Measurements from ENCODE around the gene CDA. TPM values are rescaled to one million over a fixed set of nuclear protein-coding genes. Genes with fewer than 3 reads are reported as not detected.
"Not testable (repeated sequence)": the region's sequence is repeated elsewhere in the genome, so short reads cannot be mapped to it uniquely, and the experiment has no call there.

Gene CDA
- total RNA-seq, 2 donors from 2014 or later: 2.4 to 6.5 TPM

DNA sequence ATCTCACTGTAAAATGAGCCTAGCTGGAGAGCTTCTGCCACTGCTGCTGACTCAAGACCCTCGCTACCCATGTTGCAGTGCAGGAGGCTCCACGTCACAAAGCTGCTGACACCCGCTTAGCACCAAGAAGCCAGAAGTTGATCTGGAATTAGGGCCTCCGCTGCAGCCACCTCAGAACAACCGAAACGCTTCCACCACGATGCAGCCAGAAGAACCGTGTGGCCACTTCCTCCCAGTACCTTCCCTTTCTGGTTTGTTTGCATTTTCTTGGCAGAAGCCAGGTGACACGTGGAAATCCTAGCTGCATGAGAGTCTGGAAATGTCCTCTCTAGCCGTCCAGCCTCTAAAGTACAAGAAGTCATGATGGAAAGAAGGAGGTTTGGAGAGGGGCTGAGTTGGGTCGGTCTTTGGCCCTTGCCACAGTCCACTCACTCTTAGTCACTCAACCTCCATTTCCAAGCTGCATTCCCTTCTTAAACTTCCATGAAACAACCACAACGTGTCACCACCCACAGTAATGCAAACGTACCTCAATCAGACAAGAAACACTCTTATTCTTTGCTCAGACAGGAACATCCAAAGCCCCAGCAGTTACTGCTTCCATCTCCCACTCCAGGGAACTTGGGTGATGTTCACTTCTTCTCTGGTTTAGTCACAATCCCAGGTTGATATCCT, 10.0 kb upstream of the CDA start:
- DNase-seq: no peak
- intact Hi-C loops (cut with DNase I): loop anchor here in 1 of 2 donors (5.0 kb wide), 1 partner anchor 53 kb away; the partner anchor contains the start of gene PINK1
- ATAC-seq: no peak

DNA sequence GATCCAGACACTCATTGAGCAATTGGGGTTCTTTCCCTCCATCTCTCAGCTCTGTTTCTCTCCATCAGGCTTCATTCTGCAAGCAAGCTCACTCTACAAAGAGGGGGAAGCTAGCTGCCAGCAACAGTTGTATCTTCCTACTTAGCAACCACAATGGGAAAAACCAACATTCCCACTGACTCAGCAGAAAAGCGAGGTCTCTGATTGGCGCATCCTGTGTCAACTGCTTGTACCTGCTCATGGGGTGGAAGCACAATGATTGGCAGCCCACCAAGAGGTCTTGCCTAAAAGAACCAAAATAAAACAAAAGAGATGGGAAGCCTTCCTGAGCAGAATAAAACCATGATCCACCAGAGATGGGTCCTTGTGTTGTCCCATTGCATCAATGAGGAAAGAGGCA, 4.0 kb upstream of the CDA start:
- ATAC-seq: no peak
- intact Hi-C loops (cut with DNase I): no loop called here
- DNase-seq: no peak

DNA sequence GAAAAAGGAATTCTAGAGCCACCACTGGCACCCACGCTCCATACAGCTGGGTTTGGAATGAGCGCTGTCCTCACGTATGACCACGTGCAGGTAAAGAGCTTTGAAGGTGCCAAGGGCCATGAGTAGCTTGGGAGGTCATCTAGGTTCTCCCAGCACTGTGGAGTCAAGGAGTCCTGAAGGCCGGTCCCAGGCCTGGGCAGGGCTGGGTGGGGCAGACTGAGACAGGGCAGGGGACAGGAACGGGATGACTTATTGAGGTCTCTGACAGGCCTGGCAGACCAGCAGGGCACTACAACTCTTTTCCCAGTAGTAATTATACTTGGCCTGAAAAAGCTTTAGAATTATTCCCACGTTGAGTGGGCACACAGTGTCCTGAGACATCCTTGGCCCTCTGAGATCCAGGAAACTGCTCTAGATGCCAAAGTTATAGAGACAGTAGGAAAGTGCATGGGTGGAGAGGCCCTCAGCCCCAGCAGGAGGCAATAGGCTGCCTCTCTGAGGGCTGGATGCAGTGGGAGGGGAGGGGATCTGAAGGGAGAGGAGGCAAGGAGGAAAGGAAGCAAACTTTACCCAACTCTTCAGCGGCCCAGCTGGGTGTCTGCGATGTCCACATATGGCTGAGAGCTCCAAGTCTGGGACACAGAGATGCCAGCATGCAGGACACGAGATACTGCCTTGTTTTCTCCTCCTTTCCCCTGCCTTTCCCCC, 1.8 kb upstream of the CDA start:
- intact Hi-C loops (cut with DNase I): no loop called here
- ATAC-seq: peak in 1 of 2 donors; percentile 42
- peak; percentile 34 for DNase-seq

DNA sequence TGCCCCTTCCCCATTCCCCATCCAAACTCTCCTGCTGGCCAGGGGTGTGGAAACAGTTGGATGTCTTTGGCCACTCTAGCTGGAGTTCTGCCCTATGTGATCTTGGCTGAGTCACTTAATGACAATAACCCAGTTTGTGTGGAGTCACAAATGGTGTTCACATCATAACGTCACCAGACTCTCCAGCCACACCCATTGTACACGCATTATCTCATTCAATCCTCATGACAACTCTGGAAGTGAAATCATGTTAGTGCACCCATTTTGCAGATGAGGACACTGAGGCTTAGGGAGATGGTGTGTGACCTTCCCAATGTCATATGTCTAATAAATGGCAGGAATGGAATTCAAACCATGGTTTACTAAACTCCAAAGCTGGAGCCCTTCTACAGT, 1.2 kb upstream of the CDA start:
- intact Hi-C loops (cut with DNase I): no loop called here
- ATAC-seq (peak in 1 of 2 donors; percentile 62), DNase-seq (peak; percentile 41)

DNA sequence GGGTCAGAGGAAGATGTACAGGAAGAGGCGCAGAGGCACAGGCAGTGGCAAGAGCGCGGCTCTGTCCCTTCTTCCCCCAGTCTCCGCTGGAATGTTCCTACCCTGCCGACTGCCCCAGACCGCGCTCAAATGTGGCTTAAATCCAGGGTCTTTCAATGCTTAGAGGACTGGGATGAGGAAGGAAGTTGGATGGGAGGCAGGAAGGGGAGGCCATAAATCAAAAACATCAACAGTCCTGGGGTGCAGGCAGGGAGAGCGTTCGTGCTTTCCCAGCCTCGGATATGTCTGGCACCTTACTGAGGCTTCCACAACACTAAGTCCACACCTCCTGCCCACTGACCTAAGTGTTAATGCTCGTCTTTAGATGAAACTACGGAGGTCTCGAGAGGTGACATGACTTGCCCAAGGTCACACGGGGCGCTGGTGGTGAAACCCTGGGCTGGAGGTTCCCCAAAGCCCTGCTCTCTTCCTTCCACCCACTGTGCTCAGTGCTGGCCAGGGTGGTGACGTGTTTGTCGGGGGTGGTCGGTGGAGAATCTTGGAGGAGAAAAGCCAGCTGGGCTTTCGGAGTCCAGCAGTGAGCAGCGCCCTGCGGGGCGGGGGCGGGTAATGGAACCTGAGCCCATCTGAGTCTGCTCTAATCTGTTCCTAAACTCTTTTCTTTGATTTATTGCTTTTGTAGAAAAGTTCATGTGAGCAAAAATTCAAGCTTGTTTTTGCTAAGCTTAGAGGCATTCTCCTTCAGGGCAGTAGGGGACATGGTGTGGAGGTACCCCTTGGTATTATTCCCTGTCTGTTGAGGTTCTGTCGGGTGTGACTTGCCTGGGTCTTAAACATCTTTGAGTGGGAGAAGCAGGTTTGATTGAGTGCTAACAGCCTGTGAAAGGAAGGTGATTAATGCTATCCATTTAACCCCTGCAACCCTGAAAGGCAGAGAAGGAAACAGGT, 708 bp downstream of the CDA start:
- intact Hi-C loops (cut with DNase I): no loop called here
- DNase-seq: peak; percentile 76
- ATAC-seq: peak; percentile 74 to 78

DNA sequence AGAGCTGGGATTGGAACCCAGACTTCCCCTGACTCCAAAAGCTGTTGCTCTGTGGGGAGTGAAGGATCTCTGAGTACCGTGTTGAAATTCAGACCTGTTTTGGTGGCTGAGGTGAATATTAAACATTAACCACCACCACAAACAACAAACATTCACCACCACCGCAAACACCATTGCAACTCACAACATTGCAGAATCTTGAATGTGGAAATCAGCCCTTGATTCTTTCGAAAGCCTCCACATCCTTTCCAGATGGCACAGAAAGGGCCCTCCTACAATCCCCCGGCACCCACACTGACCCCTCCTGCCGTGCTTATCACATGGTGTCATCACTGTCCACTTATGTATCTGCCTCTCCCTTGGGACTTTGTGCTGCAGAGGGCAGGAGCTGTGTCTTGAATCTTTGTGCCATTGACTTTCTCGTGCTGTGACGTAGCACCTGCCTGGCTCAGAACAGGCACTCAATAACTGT, 1.4 kb downstream of the CDA start:
- ATAC-seq (peak in 1 of 2 donors; percentile 35), DNase-seq (peak; percentile 49)
- intact Hi-C loops (cut with DNase I): no loop called here

DNA sequence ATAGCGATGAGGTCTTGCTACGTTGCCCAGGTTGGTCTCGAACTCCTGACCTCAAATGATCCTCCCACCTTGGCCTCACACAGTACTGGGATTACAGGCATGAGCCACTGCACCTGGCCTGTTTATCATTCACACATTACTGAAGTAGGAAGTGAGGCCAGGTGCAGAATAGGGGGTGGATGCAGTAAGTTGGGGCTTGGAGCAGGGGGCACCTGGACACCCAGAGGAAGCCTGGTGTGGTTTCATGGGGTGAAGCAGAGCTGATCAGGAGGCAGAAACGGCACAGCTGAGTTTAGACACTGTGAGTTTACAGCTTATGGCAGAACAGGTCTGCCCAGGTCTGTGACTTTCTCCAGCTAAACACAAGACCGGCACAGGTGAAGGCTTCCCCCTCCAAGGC, 4.9 kb downstream of the CDA start:
- intact Hi-C loops (cut with DNase I): no loop called here
- ATAC-seq (no peak), DNase-seq (no peak)

DNA sequence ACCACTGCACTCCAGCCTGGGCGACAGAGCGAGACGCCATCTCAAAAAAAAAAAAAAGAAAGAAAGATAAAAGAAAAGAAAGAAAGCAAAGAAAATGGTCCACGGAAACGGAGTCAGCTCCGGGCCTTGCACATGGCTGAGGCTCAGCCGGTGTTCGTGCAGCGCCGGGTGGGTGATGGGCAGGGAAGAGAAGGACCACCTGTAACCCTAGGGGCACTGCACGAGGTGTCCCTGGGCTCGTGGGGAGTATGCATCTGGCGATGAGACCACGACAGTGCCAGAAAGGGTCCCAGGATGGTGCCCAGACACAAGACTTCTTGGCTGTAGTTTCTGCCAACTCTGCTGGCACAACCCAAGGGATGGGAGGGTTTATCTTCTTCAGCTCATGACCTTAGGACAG, 5.8 kb downstream of the CDA start:
- DNase-seq (no peak), ATAC-seq (no peak)
- intact Hi-C loops (cut with DNase I): no loop called here

DNA sequence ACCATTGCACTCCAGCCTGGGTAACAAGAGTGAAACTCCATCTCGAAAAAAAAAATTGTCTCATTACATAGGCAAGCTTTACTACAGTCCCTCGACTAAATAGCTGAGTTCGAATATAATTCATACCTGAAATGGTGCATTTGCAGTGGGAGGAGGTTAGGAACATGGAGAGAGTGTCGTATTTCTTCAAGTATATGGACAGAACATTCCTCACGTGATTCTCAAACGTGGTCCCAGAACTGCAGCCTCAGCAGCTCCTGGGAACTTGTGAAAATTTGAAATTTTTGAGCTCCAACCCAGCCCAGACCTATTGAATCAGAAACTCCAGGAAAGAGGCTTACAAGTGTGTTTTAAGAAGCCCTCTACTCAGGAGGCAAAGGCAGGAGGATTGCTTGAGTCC, 7.2 kb downstream of the CDA start:
- no peak for ATAC-seq

DNA sequence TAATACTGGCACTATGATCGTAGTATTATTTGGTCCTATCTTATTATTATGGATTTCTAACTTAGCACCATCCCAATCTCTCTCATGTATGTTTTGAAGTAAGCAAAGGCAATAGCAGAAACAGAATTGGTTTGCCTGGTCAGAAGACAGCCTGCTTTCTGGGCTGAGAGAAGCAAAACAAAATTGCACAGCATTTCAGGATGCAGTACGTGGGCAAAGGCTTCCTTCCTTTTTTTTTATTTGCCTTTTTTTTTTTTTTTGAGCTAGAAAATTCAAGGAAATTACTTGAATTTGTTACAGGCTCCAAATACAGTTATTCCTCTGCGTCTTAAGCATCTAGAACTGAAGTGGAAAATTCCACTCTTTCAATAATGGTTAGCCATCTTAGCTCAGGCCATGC, 8.8 kb downstream of the CDA start:
- intact Hi-C loops (cut with DNase I): no loop called here
- ATAC-seq: no peak

More for the DNA sequence above, 7.2 kb downstream of the CDA start:
- DNase-seq: no peak
- intact Hi-C loops (cut with DNase I): no loop called here

DNA sequence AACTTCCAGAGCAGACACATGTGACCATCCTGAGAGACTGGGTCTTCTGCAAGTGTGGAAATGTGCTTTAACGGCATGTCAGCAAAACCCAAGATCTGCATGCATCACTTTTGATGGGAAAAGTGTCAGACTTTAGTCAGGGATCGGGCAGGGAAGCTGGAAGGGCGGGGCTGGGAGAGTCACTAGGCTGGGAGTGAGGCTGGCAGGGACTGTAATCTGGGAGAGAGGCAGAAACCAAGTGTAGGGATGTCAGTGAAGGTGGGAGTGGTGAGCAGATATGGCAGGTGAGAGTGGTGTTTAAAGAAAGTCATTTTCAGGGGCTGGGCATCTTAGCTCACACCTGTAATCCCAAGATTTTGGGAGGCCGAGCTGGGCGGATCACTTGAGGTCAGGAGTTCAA, 11.3 kb downstream of the CDA start:
- ATAC-seq: no peak
- intact Hi-C loops (cut with DNase I): no loop called here
- no peak for DNase-seq

More for the DNA sequence above, 8.8 kb downstream of the CDA start:
- DNase-seq: no peak

DNA sequence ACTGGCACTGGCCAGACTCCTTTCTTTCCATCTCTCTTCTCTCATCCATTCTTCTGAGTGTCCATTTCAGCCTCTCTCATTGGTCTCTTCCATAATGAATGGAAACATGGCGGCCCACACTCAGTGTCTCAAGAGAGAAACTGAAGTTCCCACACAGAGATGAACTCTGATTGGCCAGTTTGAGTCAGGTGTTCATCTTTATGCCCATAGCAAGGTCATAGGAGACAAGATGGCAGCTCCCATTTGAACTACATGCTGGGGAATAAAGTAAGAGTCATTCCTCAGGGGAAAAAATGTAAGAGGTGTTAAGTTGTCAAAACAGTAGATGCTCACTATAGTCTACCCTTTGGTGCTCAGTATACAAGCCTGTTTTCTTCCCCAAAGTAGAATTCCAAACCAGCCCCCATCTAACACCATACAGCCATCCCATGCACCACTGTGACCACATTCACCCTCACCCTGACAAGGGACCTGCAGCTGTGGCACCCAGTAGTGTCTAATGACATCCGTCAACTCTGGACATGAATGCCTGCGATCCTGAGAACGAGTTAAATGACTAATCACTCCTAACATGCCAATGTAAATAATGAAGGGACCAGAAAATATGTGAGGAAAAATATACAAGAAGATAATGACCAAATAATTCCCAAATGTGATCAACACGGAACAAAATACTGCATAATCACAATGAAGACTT, 12.4 kb downstream of the CDA start:
- DNase-seq (no peak), ATAC-seq (no peak)
- intact Hi-C loops (cut with DNase I): no loop called here

DNA sequence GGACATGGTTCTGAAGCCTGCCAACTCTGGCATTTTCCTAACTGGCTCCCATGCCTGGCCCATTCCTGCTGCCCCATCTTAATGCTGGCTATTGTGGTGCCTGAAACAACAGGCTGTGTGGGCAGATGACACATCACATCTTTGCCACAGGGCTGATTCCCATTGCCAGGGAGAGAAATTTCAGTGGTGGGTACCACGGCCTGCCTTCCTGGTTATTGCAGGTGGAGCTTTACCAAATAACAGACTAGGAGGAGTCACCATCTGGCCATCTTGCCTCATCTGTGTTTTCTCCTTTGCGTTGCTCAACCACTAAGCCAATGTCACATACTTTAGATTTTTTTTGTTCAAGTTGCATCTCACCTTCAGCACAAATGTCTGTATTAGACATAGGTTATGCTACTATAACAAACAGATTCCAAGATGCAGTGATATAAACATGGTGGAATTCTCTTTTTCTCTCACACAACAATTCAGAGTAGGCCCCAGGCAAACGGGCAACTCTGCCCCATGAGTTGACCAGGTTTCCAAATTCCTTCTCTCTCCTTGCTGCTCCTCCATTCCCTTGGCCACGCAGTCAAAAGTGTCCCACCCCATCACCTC, 14.1 kb downstream of the CDA start:
- ATAC-seq (no peak), DNase-seq (no peak)
- intact Hi-C loops (cut with DNase I): no loop called here

DNA sequence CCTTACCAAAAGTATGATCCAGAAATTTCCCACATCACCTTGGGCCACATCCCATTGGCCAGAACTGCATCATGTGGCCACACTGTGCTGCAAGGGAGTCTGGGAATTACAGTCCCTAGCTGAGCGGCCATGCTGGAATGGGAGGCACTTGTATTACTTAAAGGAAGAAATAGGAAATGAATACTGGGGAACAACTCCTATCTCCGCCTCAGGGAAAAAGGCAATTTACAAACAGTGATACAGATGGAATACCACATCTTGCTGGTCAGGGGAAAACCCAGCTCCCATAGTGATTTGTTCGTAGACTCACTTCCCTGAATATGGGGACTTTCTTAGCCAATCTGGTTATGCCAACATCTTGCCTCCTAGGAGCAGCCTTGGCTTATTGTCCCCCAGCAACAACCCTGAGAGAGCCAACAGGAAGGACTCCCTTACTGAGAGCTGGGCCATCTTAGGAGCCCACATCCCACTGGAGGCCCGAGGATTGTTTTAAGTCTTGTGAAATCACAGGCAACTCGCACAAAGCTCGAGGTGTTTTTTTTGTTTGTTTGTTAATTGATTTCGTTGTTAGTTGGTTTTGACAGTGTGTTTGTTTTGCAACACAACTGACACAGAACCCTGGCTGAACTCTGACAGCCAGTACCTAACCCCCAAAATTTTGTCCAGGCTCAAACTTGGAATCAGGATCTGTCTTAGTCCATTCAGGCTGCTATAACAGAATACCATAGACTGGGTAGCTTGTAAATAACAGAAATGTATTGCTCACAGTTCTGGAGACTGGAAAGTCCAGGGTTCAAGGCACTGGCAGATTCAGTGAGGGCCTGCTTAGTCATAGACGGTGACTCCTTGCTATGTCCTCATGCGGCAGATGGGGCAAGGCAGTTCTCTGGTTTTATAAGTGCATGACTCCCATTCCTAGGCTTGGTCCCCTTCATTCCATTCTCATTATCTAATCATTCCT, 14.9 kb downstream of the CDA start:
- DNase-seq: no peak
- intact Hi-C loops (cut with DNase I): no loop called here

DNA sequence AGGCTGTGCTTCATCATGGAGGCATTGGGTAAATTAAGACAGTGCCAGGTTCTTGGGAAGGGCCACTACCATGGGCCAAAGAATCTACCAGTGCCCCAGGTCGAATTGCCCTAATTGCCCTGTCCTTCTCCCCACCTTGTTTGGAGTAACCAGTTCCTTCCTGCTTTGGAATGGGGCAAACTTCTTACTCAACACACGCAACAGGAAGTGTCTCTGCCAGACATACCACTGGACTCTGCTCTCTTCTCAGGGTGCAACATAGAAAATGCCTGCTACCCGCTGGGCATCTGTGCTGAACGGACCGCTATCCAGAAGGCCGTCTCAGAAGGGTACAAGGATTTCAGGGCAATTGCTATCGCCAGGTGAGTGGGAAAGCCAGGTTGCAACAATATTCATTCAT, 15.8 kb downstream of the CDA start:
- DNase-seq (no peak), ATAC-seq (no peak)
- intact Hi-C loops (cut with DNase I): no loop called here

More for the DNA sequence above, 14.9 kb downstream of the CDA start:
- no peak for ATAC-seq

DNA sequence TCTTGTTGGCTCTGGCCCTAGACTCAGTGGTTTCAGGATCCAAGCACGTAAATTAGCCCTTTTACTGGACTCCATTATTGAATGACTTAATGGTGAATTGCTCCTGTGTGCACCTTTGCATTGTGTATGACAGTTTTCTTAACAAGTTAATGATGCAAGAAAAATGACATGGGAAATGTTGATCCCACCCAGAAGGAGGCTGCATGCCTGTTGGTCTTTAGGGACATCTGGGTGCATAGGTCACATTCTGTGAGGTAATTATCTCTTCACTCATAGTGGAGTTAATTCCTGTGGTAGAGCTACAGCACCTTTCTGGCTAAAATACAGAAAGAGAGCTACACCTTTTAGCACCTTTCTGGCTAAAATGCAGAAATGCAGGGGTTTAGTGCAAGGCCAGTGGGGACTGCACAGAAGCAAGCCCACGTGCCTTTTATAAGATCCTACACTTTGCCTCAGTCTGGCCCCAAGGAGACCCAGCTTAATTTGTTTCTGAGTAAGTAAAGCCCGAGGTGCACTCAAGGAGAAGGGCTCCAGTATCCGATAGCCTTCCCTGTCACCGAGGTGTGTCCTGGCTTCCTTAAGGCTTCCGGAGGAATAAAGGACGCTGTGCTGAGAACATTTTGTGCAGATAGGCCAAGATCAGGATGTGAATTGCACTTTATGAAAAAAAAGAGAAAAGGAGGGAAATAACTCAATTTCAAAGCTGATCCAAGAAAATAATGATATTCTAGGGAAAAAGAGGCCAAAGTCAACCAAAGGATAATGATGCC, 18.1 kb downstream of the CDA start:
- intact Hi-C loops (cut with DNase I); ATAC-seq; DNase-seq: not testable (repeated sequence)

DNA sequence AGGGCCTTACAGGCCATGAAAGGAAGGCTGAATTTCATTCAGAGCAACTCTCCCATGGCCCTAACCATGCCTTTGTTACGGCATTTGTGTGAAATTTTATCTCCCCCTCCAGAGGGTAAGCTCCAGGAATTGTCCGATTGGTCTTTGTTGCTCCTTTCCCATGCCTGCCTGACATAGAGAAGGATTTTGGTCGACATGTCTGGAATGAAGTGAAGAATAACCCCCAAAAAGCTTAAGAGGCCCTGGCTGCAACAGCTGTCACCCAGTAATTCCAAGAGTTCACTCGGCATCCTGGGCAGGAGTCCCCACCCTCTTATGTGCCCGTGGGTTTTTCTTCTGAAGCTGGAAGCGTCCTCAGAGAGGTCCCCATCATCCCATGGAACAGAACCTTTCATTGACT, 20.6 kb downstream of the CDA start:
- DNase-seq: no peak

More for the DNA sequence above, 20.6 kb downstream of the CDA start:
- no peak for ATAC-seq
- intact Hi-C loops (cut with DNase I): no loop called here
